HepG2 (cell line): Measurements from ENCODE around the gene RGS10. TPM values are rescaled to one million over a fixed set of nuclear protein-coding genes. Genes with fewer than 3 reads are reported as not detected.

Source experiments
- ATAC-seq: fragments of 200-7000 bp; cut with Tn5 transposase; 3 replicates; pipeline ENCODE4 v1.9.1; 2020; ENCODE audit warnings: mild to moderate bottlenecking, moderate library complexity
- BruUV-seq: library from RNA; stranded (reverse); fragments of 400-500 nt; replicated peaks from 2 replicates; lab custom pipeline; 2021; lab: Mats Ljungman, UMichigan
- CTCF ChIA-PET: fragments of 300-600 bp; formaldehyde crosslinking; extraction: SDS; loops from one replicate; lab custom pipeline; 2021; ENCODE audit warnings: low total read pairs, inconsistent platforms, low intra/inter-chr PET ratio; lab: Yijun Ruan, JAX
- POLR2A ChIA-PET: fragments of 350-600 bp; sonication (Branson Sonifier 250); formaldehyde crosslinking; loops from one replicate; lab custom pipeline; 2020; ENCODE audit warnings: antibody characterized with exemption, inconsistent platforms; lab: Yijun Ruan, JAX
- DNase-seq: peaks from one replicate; pipeline ENCODE4 v3.0.0-alpha.2; 2015; ENCODE audit warnings: low spot score
- FAIRE-seq: peaks from 3 replicates; lab custom pipeline; 2011; peaks lifted over from hg19 to GRCh38; lab: Jason Lieb, UNC
- H2AFZ ChIP-seq: one replicate; pipeline ENCODE4 v1.6.1; 2011; ENCODE audit warnings: low read length, inconsistent platforms
- H3K27ac ChIP-seq: fragments of 300-600 bp; 3 replicates; pipeline ENCODE4 v1.8.0; 2011; ENCODE audit warnings: mixed run types, mild to moderate bottlenecking, mixed read lengths, low read length, inconsistent platforms; ENCODE audit not compliant: insufficient read depth; ENCODE audit errors: extremely low read length
- H3K27me3 ChIP-seq, 2 experiments: fragments of 200-600 bp in 1 of 2; 2 replicates in 1 of 2; 3 replicates in 1 of 2; pipeline versions ENCODE4 v1.6.0 to v1.8.0; 2011; ENCODE audit warnings: low read length in 2 of 2, mild to moderate bottlenecking in 2 of 2, moderate library complexity in 2 of 2, inconsistent platforms in 1 of 2; ENCODE audit not compliant: insufficient read depth in 2 of 2, control insufficient read depth in 1 of 2
- H3K36me3 ChIP-seq, 2 experiments: fragments of 200-600 bp in 1 of 2; replicated peaks in 1 of 2; 2 replicates in 1 of 2; 3 replicates in 1 of 2; pipeline versions ENCODE4 v1.5.1 to v1.8.0; 2011; ENCODE audit warnings: low read length in 2 of 2, inconsistent platforms in 1 of 2; ENCODE audit not compliant: insufficient read depth in 2 of 2, control insufficient read depth in 1 of 2
- H3K4me1 ChIP-seq: 2 replicates; pipeline ENCODE4 v1.5.1; 2012; ENCODE audit warnings: low read length, inconsistent platforms; ENCODE audit not compliant: insufficient read depth
- H3K4me2 ChIP-seq: 2 replicates; pipeline ENCODE4 v1.6.0; 2011; ENCODE audit warnings: low read depth, low read length, inconsistent platforms
- H3K4me3 ChIP-seq, 3 experiments: fragments of 200-600 bp in 1 of 3; sonication (generic), shearing (Covaris generic) in 1 of 3; replicated peaks in 1 of 3; 2 replicates each; pipeline ENCODE4 v1.5.1; 2011 to 2016; ENCODE audit warnings: low read length in 3 of 3, inconsistent platforms in 2 of 3, low read depth in 2 of 3, mild to moderate bottlenecking in 2 of 3, control low read depth in 1 of 3, mixed read lengths in 1 of 3; ENCODE audit not compliant: insufficient read depth in 1 of 3
- H3K79me2 ChIP-seq: one replicate; pipeline ENCODE4 v1.6.1; 2011; ENCODE audit warnings: low read length, inconsistent platforms; ENCODE audit not compliant: insufficient read depth
- H3K9ac ChIP-seq: 2 replicates; pipeline ENCODE4 v1.6.0; 2011; ENCODE audit warnings: mild to moderate bottlenecking, low read depth, low read length, inconsistent platforms; ENCODE audit not compliant: insufficient read depth
- H3K9me3 ChIP-seq: 2 replicates; pipeline ENCODE4 v1.5.1; 2012; ENCODE audit warnings: mild to moderate bottlenecking, low read length
- H4K20me1 ChIP-seq: 2 replicates; pipeline ENCODE4 v1.6.0; 2011; ENCODE audit warnings: inconsistent platforms, mild to moderate bottlenecking, low read length, moderate library complexity; ENCODE audit not compliant: insufficient read depth
- ADNP ChIP-seq: sonication (generic); formaldehyde crosslinking; IDR thresholded peaks from 2 replicates; pipeline ENCODE4 v1.4.0; 2020; ENCODE audit warnings: missing genetic modification reagents
- DNMT1 ChIP-seq: sonication (generic); formaldehyde crosslinking; IDR thresholded peaks from 2 replicates; pipeline ENCODE4 v1.5.1; 2020; ENCODE audit warnings: mild to moderate bottlenecking, missing genetic modification reagents
- HDAC1 ChIP-seq: sonication (generic); formaldehyde crosslinking; IDR thresholded peaks from 2 replicates; pipeline ENCODE4 v1.5.1; 2020; ENCODE audit warnings: mild to moderate bottlenecking, missing genetic modification reagents
- HMGXB3 ChIP-seq: sonication (generic); formaldehyde crosslinking; IDR thresholded peaks from 2 replicates; pipeline ENCODE4 v1.4.0; 2020; ENCODE audit warnings: missing genetic modification reagents, borderline replicate concordance
- KMT2A ChIP-seq: sonication (generic); formaldehyde crosslinking; IDR thresholded peaks from 2 replicates; pipeline ENCODE4 v1.4.0; 2020; ENCODE audit warnings: missing genetic modification reagents
- NCOA5 ChIP-seq: sonication (generic); formaldehyde crosslinking; IDR thresholded peaks from 2 replicates; pipeline ENCODE4 v1.4.0; 2020; ENCODE audit warnings: missing genetic modification reagents
- PITX1 ChIP-seq: sonication (generic); formaldehyde crosslinking; IDR thresholded peaks from 2 replicates; pipeline ENCODE4 v1.5.1; 2020; ENCODE audit warnings: mild to moderate bottlenecking, missing genetic modification reagents
- PTBP1 ChIP-seq: fragments of 200-400 bp; formaldehyde crosslinking; IDR thresholded peaks from 2 replicates; pipeline ENCODE4 v1.6.1; 2018; ENCODE audit warnings: low read length, low read depth; ENCODE audit not compliant: poor library complexity, severe bottlenecking
- SALL2 ChIP-seq: sonication (generic); formaldehyde crosslinking; IDR thresholded peaks from 2 replicates; pipeline ENCODE4 v1.8.1; 2023; ENCODE audit warnings: mild to moderate bottlenecking, missing genetic modification reagents, inconsistent platforms
- ZFYVE20 ChIP-seq: sonication (generic); formaldehyde crosslinking; IDR thresholded peaks from 2 replicates; pipeline ENCODE4 v1.8.0; 2023; ENCODE audit warnings: low read depth, mild to moderate bottlenecking, moderate library complexity, missing genetic modification reagents, borderline replicate concordance
- ZNF12 ChIP-seq: sonication (generic); formaldehyde crosslinking; IDR thresholded peaks from 2 replicates; pipeline ENCODE4 v1.5.0; 2020; ENCODE audit warnings: missing genetic modification reagents
- WGBS: methylation state at CpG from one replicate; pipeline ENCODE4 v1.1.6; 2017; ENCODE audit warnings: low lambda C conversion rate; 5-methylcytosine and 5-hydroxymethylcytosine counted together
- in situ Hi-C: cut with HindIII; loops from 2 replicates; pipeline ENCODE4 v1.10.0; 2017; ENCODE audit warnings: low pct_unique_long_range_greater_than_20kb; ENCODE audit not compliant: extremely low pct_ligation_motif_present
- intact Hi-C: fragments of 100-400 bp; cut with micrococcal nuclease; formaldehyde crosslinking; loops from one replicate; pipeline ENCODE4 v1.10.0; 2022; ENCODE audit not compliant: unreplicated experiment
- polyA plus RNA-seq, 8 experiments: library from polyadenylated mRNA; depleted of rRNA in 3 of 8; stranded (reverse) in 7 of 8; unstranded in 1 of 8; fragments of >200 nt; fragmentation: Illumina TruSeq in 4 of 8; extraction: Trizol in 4 of 8; gene quantifications; 2 replicates each; pipeline versions ENCODE4 v1.2.1 to v1.2.3, GENCODE V29; 2011 to 2016; ENCODE audit warnings: low read depth in 4 of 8, missing spikeins in 1 of 8, mixed read lengths in 1 of 8; ENCODE audit not compliant: insufficient read depth in 1 of 8
- total RNA-seq, 5 experiments: library from RNA; depleted of rRNA; stranded (reverse); fragments of >200 nt; fragmentation: Illumina TruSeq; extraction: Trizol; gene quantifications; 2 replicates each; pipeline ENCODE4 v1.2.3, GENCODE V29; 2016; ENCODE audit warnings: low read depth in 1 of 5
- TF ChIP-seq, protein P1 (sequence below): sonication (generic); formaldehyde crosslinking; IDR thresholded peaks from 2 replicates; pipeline ENCODE4 v1.8.0; 2022; ENCODE audit warnings: mild to moderate bottlenecking, missing genetic modification reagents, moderate library complexity
- TF ChIP-seq, protein P2 (sequence below): sonication (generic); formaldehyde crosslinking; IDR thresholded peaks from 2 replicates; pipeline ENCODE4 v1.4.0; 2020; ENCODE audit warnings: missing genetic modification reagents
- TF ChIP-seq, protein P3 (sequence below): sonication (generic); formaldehyde crosslinking; IDR thresholded peaks from 2 replicates; pipeline ENCODE4 v1.5.0; 2020; ENCODE audit warnings: missing genetic modification reagents

RGS10 gene
- total and polyA plus RNA-seq, 2 of the 13 experiments (the other 11 are each of a cell fraction or from before 2014, with no cell fraction given): 1.7 to 5.1 TPM

DNA sequence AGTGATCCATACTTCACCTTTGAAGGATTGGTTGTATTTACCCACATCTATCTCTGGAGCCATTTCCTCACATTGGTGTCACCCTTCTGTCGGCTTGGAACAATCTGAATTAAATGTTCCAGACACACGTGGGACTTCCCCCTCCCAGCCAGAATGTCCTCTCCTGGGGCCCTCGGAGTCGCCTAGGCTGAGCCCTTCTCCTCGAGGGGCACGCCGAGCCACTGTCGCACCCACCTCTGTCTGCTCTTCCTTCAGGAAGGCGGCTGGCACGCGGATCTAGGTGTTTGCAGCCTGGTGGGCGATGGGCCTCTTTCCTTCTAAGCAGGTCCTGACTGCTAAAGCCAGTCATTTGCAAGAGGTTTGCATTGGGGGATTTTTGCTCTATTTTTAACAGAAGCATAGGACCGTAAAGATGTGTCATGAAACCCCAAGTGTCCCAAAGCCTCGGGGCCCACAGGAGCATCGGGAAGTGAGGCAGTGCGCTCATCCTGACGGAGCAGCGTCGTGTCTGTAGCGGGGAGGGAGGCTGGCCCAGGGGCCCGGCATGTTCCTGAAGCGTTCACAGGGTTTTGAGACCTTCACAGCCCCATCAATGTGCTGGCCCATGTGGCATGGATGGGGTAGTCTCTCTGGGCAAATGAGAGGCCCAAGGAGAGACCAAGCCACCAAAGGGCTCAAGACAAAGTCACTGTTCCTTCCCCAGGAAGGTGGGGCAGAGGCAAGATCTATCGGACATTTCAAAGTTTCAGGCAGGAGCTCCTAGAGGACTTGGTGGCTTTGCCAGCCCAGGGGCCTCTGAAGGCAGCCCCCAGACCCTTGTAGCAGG is 86.7 kb downstream of the RGS10 start:
- ATAC-seq (no peak), DNase-seq (no peak), FAIRE-seq (no peak)
- H3K9me3 ChIP-seq: no peaks in the 10 kb centered on the region
- H3K4me1 ChIP-seq: peaks cover 8% of the 10 kb centered on the region
- no peaks in the 10 kb centered on the region for H4K20me1 ChIP-seq
- H3K4me2 ChIP-seq: no peak overlapping the region
- CTCF ChIA-PET: no interaction called here
- POLR2A ChIA-PET: no interaction called here
- no peak overlapping the region for H2AFZ ChIP-seq
- peaks cover 0 to 1% of the 10 kb centered on the region in 2 experiments; a peak in 2 of 5 replicates for H3K36me3 ChIP-seq
- no peaks in the 10 kb centered on the region for H3K79me2 ChIP-seq
- TF ChIP-seq, protein P1, sequence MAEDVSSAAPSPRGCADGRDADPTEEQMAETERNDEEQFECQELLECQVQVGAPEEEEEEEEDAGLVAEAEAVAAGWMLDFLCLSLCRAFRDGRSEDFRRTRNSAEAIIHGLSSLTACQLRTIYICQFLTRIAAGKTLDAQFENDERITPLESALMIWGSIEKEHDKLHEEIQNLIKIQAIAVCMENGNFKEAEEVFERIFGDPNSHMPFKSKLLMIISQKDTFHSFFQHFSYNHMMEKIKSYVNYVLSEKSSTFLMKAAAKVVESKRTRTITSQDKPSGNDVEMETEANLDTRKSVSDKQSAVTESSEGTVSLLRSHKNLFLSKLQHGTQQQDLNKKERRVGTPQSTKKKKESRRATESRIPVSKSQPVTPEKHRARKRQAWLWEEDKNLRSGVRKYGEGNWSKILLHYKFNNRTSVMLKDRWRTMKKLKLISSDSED (CRISPR knock-in tag): no peak
- TF ChIP-seq ADNP (CRISPR knock-in tag): no peak
- no peak for TF ChIP-seq PTBP1
- TF ChIP-seq HDAC1: no peak
- TF ChIP-seq PITX1: no peak
- TF ChIP-seq, protein P2, sequence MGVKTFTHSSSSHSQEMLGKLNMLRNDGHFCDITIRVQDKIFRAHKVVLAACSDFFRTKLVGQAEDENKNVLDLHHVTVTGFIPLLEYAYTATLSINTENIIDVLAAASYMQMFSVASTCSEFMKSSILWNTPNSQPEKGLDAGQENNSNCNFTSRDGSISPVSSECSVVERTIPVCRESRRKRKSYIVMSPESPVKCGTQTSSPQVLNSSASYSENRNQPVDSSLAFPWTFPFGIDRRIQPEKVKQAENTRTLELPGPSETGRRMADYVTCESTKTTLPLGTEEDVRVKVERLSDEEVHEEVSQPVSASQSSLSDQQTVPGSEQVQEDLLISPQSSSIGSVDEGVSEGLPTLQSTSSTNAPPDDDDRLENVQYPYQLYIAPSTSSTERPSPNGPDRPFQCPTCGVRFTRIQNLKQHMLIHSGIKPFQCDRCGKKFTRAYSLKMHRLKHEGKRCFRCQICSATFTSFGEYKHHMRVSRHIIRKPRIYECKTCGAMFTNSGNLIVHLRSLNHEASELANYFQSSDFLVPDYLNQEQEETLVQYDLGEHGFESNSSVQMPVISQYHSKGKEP (CRISPR knock-in tag): no peak
- no peak for TF ChIP-seq SALL2
- TF ChIP-seq DNMT1: no peak
- no peak for TF ChIP-seq HMGXB3 (CRISPR knock-in tag)
- no peak for TF ChIP-seq ZFYVE20
- TF ChIP-seq KMT2A (CRISPR knock-in tag): no peak
- TF ChIP-seq, protein P3, sequence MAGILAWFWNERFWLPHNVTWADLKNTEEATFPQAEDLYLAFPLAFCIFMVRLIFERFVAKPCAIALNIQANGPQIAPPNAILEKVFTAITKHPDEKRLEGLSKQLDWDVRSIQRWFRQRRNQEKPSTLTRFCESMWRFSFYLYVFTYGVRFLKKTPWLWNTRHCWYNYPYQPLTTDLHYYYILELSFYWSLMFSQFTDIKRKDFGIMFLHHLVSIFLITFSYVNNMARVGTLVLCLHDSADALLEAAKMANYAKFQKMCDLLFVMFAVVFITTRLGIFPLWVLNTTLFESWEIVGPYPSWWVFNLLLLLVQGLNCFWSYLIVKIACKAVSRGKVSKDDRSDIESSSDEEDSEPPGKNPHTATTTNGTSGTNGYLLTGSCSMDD (CRISPR knock-in tag): no peak
- no peak for TF ChIP-seq ZNF12 (CRISPR knock-in tag)
- no peak for TF ChIP-seq NCOA5
- no peaks in the 10 kb centered on the region for H3K27me3 ChIP-seq
- WGBS: 93% methylated on average over 18 of the region's 23 CpGs
- H3K27ac ChIP-seq: no peak overlapping the region
- H3K9ac ChIP-seq: no peak overlapping the region
- in situ Hi-C loops: no loop called here
- BruUV-seq: no TSS peak
- no peak overlapping the region for H3K4me3 ChIP-seq
- intact Hi-C loops: no loop called here
